OCI-LY1 (cell line): Measurements from ENCODE around the gene PDE6H.

ENCODE experiments used
- EZH2 ChIP-seq: fragments of 200-600 bp; sonication (generic), shearing (Covaris generic); IDR thresholded peaks from 2 replicates; pipeline ENCODE4 v1.8.0; 2017; ENCODE audit warnings: borderline replicate concordance, mixed run types, mild to moderate bottlenecking, antibody characterized with exemption, low read length, moderate library complexity, mixed read lengths
- TF ChIP-seq, protein P1 (sequence below): fragments of 200-600 bp; sonication (generic), shearing (Covaris generic); IDR thresholded peaks from 2 replicates; pipeline ENCODE4 v1.5.1; 2017; ENCODE audit warnings: mild to moderate bottlenecking, antibody characterized with exemption, low read length, moderate library complexity, mixed read lengths

DNA sequence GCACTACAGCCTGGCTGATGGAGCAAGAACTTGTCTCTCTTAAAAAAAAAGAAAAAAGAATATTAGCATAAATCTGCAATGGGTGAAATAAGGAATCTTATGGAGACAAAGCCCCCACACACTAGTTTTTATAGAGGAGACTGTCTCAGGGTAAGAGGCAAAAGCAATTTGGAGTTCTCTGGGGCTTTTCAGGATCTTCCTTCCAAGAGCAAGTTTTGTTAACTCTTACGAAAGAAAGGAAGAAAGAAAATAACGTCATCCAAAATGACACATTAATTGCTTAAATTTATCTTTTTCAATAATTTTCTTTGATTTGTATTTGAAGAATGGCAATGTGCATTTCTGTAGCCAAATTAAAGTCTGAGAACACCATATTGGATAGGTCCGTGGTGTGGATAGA lies 3.8 kb downstream of the PDE6H start:
- TF ChIP-seq, protein P1, sequence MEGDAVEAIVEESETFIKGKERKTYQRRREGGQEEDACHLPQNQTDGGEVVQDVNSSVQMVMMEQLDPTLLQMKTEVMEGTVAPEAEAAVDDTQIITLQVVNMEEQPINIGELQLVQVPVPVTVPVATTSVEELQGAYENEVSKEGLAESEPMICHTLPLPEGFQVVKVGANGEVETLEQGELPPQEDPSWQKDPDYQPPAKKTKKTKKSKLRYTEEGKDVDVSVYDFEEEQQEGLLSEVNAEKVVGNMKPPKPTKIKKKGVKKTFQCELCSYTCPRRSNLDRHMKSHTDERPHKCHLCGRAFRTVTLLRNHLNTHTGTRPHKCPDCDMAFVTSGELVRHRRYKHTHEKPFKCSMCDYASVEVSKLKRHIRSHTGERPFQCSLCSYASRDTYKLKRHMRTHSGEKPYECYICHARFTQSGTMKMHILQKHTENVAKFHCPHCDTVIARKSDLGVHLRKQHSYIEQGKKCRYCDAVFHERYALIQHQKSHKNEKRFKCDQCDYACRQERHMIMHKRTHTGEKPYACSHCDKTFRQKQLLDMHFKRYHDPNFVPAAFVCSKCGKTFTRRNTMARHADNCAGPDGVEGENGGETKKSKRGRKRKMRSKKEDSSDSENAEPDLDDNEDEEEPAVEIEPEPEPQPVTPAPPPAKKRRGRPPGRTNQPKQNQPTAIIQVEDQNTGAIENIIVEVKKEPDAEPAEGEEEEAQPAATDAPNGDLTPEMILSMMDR: no peak
- no peak for TF ChIP-seq EZH2
